Measurements from ENCODE around the gene LYRM4.

Gene LYRM4

GRCh38 chr6:5248302-5249098 is 12.2 kb downstream of the LYRM4 start:
- Histone ChIP-seq H3K27ac (replicated peaks) (no peak overlapping the region), H3K27me3 (ENCODE audit: insufficient read depth, poor library complexity, severe bottlenecking) (no peaks in the 10 kb centered on the region), H3K4me3 (replicated peaks; ENCODE audit: insufficient read depth, low read length) (no peak overlapping the region)
- TF ChIP-seq REST (IDR thresholded peaks at IDR 0.05; ENCODE audit: insufficient replicate concordance, low read depth) = no peak
- TF ChIP-seq POLR2AphosphoS5 (IDR thresholded peaks at IDR 0.05; ENCODE audit: low read depth) = no peak
- no peak for TF ChIP-seq GABPA (IDR thresholded peaks at IDR 0.05; ENCODE audit: low read depth)
- no peak for TF ChIP-seq CTCF (IDR thresholded peaks at IDR 0.05; ENCODE audit: insufficient read depth, low read length)
- no peak for TF ChIP-seq SPI1 (IDR thresholded peaks at IDR 0.05; ENCODE audit: borderline replicate concordance, low read depth)
- no peak for DNase-seq (ENCODE audit: low read depth in 1 of 2, low spot score in 1 of 2)

- Histone ChIP-seq H3K4me3 (replicated peaks; ENCODE audit: insufficient read depth, low read length) (no peak overlapping the region), H3K27me3 (ENCODE audit: insufficient read depth, poor library complexity, severe bottlenecking) (no peaks in the 10 kb centered on the region), H3K27ac (replicated peaks) (no peak overlapping the region)
- no peak for DNase-seq (ENCODE audit: low read depth in 1 of 2, low spot score in 1 of 2)
- TF ChIP-seq CTCF (IDR thresholded peaks at IDR 0.05; ENCODE audit: insufficient read depth, low read length) (no peak), SPI1 (IDR thresholded peaks at IDR 0.05; ENCODE audit: borderline replicate concordance, low read depth) (no peak), GABPA (IDR thresholded peaks at IDR 0.05; ENCODE audit: low read depth) (no peak), REST (IDR thresholded peaks at IDR 0.05; ENCODE audit: insufficient replicate concordance, low read depth) (no peak), POLR2AphosphoS5 (IDR thresholded peaks at IDR 0.05; ENCODE audit: low read depth) (no peak)
Measured at GRCh38 chr6:5247201-5247600, 13.5 kb downstream of the LYRM4 start.

- H3K27me3 ChIP-seq (ENCODE audit: insufficient read depth, poor library complexity, severe bottlenecking) = no peaks in the 10 kb centered on the region
- no peak for DNase-seq (ENCODE audit: low read depth in 1 of 2, low spot score in 1 of 2)
- no peak for TF ChIP-seq REST (IDR thresholded peaks at IDR 0.05; ENCODE audit: insufficient replicate concordance, low read depth)
- TF ChIP-seq POLR2AphosphoS5 (IDR thresholded peaks at IDR 0.05; ENCODE audit: low read depth) = no peak
- TF ChIP-seq GABPA (IDR thresholded peaks at IDR 0.05; ENCODE audit: low read depth) = no peak
Measured at GRCh38 chr6:5246141-5247097, 14.3 kb downstream of the LYRM4 start.

More at GRCh38 chr6:5246141-5247097, 14.3 kb downstream of the LYRM4 start:
- H3K4me3 ChIP-seq (replicated peaks; ENCODE audit: insufficient read depth, low read length) = no peak overlapping the region
- no peak overlapping the region for H3K27ac ChIP-seq (replicated peaks)
